ENCODE results near the gene RPP14.

The RPP14 gene

DNA sequence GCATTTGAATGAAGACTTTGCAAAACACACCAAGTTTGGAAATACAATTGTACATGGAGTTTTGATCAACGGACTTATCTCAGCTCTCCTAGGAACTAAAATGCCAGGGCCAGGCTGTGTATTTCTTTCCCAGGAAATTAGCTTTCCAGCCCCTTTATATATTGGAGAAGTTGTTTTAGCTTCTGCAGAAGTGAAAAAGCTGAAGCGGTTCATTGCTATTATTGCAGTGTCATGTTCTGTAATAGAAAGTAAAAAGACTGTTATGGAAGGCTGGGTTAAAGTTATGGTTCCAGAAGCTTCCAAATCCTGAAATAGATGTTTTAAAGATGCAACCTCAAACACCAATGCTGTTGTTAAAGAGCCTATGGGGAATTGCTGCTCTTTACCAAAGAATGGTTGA lies 11.8 kb downstream of the RPP14 start:
- Histone ChIP-seq H4K20me1 (peaks cover 67% of the 10 kb centered on the region), H3K9me3 (no peaks in the 10 kb centered on the region), H3K36me3 (peaks cover 78% of the 10 kb centered on the region), H3K27me3 (no peaks in the 10 kb centered on the region), H3K27ac (no peak overlapping the region), H3K4me1 (no peaks in the 10 kb centered on the region), H3K4me2 (no peak overlapping the region), H3K9ac (no peak overlapping the region), H3K4me3 (no peak overlapping the region)
- TF ChIP-seq Cebpa-rat (IDR thresholded peaks at IDR 0.05), result no peak

DNA sequence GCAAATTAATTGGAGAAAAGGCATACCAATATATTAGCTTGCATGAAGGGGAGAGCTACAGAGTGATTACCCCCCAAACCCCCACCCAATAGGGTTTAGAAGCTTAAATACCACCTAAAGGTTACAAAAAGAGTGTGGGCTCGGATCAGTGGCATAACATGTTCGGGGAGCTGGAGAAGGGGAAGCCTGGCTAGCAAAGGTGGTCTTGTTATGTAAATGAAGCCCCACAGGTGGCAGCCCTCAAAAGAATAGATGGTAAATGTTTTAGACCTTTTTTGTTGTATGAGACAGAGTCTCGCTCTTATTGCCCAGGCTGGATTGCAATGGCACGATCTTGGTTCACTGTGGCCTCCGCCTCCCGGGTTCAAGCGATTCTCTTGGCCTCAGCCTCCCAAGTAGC lies 15.7 kb downstream of the RPP14 start:
- Histone ChIP-seq H3K36me3 (peaks cover 38% of the 10 kb centered on the region), H3K27ac (no peak overlapping the region), H3K27me3 (no peaks in the 10 kb centered on the region), H3K4me3 (no peak overlapping the region), H3K9ac (no peak overlapping the region), H3K4me1 (peaks cover 22% of the 10 kb centered on the region), H4K20me1 (peaks cover 32% of the 10 kb centered on the region), H3K9me3 (no peaks in the 10 kb centered on the region), H3K4me2 (no peak overlapping the region)
- no peak for TF ChIP-seq Cebpa-rat (IDR thresholded peaks at IDR 0.05)

DNA sequence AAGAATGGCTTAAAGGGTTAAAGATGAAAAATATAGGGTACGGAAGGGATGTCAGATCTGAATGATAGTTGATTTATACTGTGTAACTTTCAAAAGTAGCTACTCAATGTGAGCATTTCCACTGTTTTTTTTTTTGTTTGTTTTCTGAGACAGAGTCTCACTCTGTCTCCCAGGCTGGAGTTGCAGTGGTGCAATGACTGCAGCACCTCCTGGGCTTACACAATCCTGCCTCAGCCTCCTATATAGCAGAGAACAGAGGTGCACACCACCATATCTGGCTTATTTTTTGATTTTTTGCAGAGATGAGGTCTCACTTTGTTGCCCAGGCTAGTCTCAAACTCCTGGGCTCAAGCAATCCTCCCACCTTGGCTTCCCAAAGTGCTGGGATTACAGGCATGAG lies 16.7 kb downstream of the RPP14 start:
- no peak overlapping the region for H3K4me2 ChIP-seq
- H3K27me3 ChIP-seq, result no peaks in the 10 kb centered on the region
- peaks cover 28% of the 10 kb centered on the region for H3K36me3 ChIP-seq
- TF ChIP-seq Cebpa-rat (IDR thresholded peaks at IDR 0.05), result no peak
- peaks cover 27% of the 10 kb centered on the region for H3K4me1 ChIP-seq
- H4K20me1 ChIP-seq, result peaks cover 22% of the 10 kb centered on the region
- H3K9me3 ChIP-seq, result no peaks in the 10 kb centered on the region
- H3K4me3 ChIP-seq, result no peak overlapping the region
- H3K27ac ChIP-seq, result no peak overlapping the region
- no peak overlapping the region for H3K9ac ChIP-seq

DNA sequence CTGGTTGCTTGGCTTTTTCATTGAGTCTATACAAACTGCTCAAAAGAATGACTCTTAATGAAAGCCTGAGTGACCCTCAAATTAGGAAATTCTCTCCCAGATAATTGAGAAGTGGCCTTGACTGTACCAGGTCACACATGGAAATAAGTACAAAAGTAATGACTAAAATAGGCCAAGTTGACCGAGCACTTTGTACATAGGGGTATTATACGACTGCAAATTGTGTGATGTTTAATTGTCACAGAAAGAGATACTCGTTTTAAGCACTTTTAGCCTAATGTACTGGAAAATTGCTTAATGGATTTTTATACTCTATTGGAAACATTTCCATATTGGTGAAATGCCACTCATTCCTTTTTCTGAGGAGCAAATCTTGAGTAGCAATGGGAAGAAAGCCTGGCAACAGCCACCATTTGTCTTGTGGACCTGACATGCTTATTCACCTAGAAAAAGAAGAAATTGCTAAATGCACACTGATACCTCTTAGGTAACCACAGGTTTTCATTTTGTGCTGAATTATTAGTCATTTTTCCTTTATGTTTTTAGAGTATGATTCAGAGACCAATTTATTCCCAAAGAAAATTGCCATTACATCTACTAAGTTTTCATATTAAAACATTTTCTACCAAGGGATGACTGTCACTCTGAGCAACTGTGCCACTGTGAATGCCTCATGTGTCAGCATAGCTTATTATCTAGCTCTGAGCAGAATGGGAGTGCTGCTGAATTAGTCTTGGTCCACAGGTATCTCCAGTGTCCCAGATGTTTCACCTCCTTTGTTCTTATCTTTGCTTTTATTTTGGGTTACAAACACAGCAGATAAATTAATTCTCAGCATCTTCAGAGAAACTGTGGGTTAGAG lies 17.7 kb downstream of the RPP14 start:
- Histone ChIP-seq H3K4me1 (peaks cover 29% of the 10 kb centered on the region), H3K9ac (no peak overlapping the region), H3K4me2 (no peak overlapping the region), H3K4me3 (no peak overlapping the region), H3K27ac (no peak overlapping the region), H4K20me1 (0 out of 2 replicates have a peak, but pooled peaks cover 13% of the 10 kb centered on the region), H3K27me3 (no peaks in the 10 kb centered on the region), H3K36me3 (peaks cover 18% of the 10 kb centered on the region; the same call in 1 of the 2 replicates), H3K9me3 (no peaks in the 10 kb centered on the region)
- TF ChIP-seq Cebpa-rat (IDR thresholded peaks at IDR 0.05), result no peak

DNA sequence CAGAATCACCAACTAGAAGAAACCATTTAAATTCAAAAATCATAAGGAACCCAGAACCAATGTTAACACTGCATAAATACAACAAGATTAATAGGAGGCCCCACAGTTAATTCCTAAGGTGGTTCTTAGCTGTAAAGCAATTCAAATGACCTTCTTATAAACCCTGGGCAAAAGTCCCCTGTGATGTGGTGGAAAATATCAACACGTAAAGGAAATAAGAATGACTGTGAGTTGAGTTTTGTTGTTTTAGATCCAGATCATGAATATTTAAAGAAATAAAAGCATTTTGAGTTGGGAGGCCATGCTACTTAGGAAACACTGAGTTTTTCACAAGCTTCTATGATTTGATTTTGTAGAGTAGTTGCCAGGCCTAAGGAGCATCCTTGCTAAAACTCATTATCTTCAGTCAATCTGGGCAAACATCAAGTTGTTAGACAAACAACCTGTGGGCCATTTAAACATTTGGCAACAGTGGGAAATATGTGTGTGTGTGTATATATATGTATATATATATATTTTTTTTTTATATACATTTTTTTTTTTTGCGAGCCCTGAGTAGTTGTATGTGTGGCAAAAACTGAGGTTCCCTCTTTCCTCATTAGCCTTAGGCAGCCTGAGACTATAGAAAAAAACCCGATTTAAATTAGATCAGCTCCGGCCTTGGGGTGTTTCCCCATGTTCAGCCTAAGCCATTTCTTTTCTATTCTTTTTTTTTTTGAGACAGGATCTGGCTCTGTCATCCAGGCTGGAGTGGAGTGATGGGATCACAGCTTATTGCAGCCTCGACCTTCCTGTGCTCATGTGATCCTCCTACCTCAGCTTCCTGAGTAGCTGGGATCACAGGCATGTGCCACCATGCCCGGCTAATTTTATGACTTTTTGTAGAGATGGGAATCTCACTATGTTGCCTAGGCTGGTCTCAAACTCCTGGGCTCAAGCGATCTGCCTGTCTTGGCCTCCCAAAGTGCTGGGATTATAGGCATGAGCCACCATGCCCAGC lies 18.6 kb downstream of the RPP14 start:
- Histone ChIP-seq H3K4me3 (no peak overlapping the region), H3K9me3 (no peaks in the 10 kb centered on the region), H3K9ac (no peak overlapping the region), H3K27ac (no peak overlapping the region), H4K20me1 (0 out of 2 replicates have a peak, but pooled peaks cover 4% of the 10 kb centered on the region), H3K4me1 (peaks cover 29% of the 10 kb centered on the region), H3K36me3 (peaks cover 9% of the 10 kb centered on the region; the same call in 1 of the 2 replicates), H3K4me2 (peak overlapping the region; percentile 12; the same call in 1 of the 2 replicates), H3K27me3 (no peaks in the 10 kb centered on the region)
- no peak for TF ChIP-seq Cebpa-rat (IDR thresholded peaks at IDR 0.05)

DNA sequence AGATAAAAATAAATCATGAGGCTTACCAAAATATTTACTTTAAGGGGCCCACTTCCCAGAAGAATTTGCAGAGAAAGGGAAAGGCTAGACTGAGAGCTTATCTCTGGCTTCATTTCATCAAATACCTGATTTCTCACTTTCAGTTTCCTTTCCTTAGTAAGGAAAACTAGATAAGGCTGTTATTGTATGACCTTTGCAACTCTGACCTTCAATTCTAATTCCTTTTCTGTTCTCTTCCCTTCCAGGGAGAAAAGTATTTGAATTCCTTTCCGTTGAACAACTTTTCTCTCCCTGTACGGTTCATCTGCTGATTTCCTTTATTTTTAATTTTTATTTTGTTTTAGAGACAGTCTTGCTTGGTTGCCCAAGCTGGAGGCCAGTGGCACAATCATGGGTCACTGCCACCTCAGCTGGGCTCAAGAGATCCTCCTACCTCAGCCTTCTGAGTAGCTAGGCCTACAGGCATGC lies 19.5 kb downstream of the RPP14 start:
- H3K27me3 ChIP-seq, result no peaks in the 10 kb centered on the region
- peaks cover 32% of the 10 kb centered on the region for H3K4me1 ChIP-seq
- H3K9me3 ChIP-seq, result no peaks in the 10 kb centered on the region
- H4K20me1 ChIP-seq, result no peaks in the 10 kb centered on the region
- H3K9ac ChIP-seq, result no peak overlapping the region
- H3K27ac ChIP-seq, result peak overlapping the region; percentile 35; the same call in 1 of the 2 replicates
- peak overlapping the region; percentile 12 for H3K4me2 ChIP-seq
- no peak overlapping the region for H3K4me3 ChIP-seq
- no peak for TF ChIP-seq Cebpa-rat (IDR thresholded peaks at IDR 0.05)
- H3K36me3 ChIP-seq, result peaks cover 3% of the 10 kb centered on the region; the same call in 1 of the 2 replicates

DNA sequence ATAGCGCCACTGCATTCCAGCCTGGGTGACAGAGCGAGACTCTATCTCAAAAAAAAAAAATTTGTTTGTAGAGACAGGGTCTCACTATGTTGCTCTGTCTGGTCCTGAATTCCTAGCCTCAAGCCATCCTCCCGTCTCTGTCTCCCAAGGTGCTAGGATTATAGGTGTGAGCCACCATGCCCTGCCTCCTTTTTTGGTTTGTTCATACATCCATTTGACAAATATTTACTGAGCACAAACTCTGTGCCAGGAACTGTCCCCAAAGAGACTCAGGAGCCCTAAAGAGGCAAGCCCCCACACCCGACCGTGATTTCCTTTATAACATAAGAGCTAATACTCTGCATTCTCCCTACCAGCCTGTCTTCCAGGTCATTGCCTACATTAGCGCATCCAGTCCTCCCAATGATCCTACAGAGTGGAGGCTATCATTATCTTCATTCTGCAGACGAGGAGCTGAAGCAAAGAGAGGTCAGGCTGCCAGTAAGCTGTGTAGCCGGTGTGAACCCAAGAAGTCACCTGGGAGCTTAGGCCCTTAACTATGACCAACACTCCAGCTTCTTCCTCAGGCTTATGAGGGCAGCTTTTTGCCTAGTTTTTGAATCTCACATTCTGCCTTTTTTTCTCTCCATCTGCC lies 20.3 kb downstream of the RPP14 start:
- Histone ChIP-seq H3K27ac (no peak overlapping the region), H3K9me3 (no peaks in the 10 kb centered on the region), H3K9ac (no peak overlapping the region), H4K20me1 (no peaks in the 10 kb centered on the region), H3K4me3 (no peak overlapping the region), H3K4me2 (no peak overlapping the region), H3K36me3 (no peaks in the 10 kb centered on the region), H3K4me1 (peaks cover 40% of the 10 kb centered on the region), H3K27me3 (no peaks in the 10 kb centered on the region)
- TF ChIP-seq Cebpa-rat (IDR thresholded peaks at IDR 0.05), result no peak

DNA sequence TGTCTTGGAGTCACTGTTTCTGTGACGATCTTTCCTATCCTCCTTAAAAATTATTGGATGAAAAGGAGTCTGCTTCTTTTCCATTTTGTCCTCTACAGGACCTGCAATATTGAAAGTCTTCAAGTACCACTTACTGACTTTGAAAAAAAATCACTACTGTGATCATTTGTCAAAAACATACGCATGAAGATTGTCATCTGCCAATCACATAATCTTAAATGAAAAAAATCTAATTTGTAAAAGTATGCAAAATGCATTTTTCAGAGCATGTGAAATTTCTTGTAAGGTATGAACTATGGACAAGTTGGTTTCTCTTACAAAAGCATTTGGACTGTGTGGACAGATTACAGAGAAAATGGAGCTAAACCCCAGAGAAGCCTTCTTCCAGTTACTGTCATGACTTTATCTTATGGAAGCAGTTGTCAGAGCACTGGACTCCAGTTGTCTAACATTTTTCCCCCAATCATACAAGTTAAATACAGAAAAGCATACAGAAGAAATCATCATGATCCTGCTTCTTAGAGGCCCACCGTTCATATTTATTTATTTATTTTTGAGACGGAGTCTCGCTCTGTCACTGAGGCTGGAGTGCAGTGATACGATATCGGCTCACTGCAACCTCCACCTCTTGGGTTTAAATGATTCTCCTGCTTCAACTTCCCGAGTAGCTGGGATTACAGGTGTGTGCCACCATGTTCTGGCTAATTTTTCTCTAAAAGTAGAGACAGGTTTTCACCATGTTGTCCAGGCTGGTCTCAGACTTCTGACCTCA lies 23.3 kb downstream of the RPP14 start:
- Histone ChIP-seq H3K9me3 (no peaks in the 10 kb centered on the region), H3K9ac (no peak overlapping the region), H3K4me1 (peaks cover 46% of the 10 kb centered on the region), H3K27me3 (no peaks in the 10 kb centered on the region), H3K36me3 (no peaks in the 10 kb centered on the region), H3K4me3 (no peak overlapping the region), H3K4me2 (no peak overlapping the region), H4K20me1 (no peaks in the 10 kb centered on the region), H3K27ac (no peak overlapping the region)
- no peak for TF ChIP-seq Cebpa-rat (IDR thresholded peaks at IDR 0.05)

Measured in BLaER1 (cell line).